GM12878 (cell line): Measurements from ENCODE around the gene TRIM38.

ENCODE experiments used
- BCL11A ChIP-seq: IDR thresholded peaks from 2 replicates; pipeline ENCODE4 v1.6.1; 2011; ENCODE audit warnings: low read depth, low read length
- EZH2 ChIP-seq: IDR thresholded peaks from 2 replicates; pipeline ENCODE4 v1.6.1; 2012; ENCODE audit warnings: low read depth, mild to moderate bottlenecking, control low read depth, inconsistent platforms, low read length, borderline replicate concordance; ENCODE audit not compliant: control insufficient read depth
- HCFC1 ChIP-seq: fragments of 150-350 bp; IDR thresholded peaks from 2 replicates; pipeline ENCODE4 v1.6.1; 2014; ENCODE audit warnings: low read length
- PAX5 ChIP-seq: IDR thresholded peaks from 2 replicates; pipeline ENCODE4 v1.6.1; 2011; ENCODE audit warnings: low read depth, low read length, borderline replicate concordance
- POLR2AphosphoS5 ChIP-seq: IDR thresholded peaks from 2 replicates; pipeline ENCODE4 v1.6.1; 2011; ENCODE audit warnings: mild to moderate bottlenecking, low read length, inconsistent platforms
- RAD21 ChIP-seq: IDR thresholded peaks from 2 replicates; pipeline ENCODE4 v1.6.1; 2011; ENCODE audit warnings: mild to moderate bottlenecking, low read depth, low read length, moderate library complexity; ENCODE audit not compliant: insufficient read depth
- SREBF1 ChIP-seq: IDR thresholded peaks from 2 replicates; pipeline ENCODE4 v1.6.1; 2012; ENCODE audit warnings: mild to moderate bottlenecking, low read length
- ZNF384 ChIP-seq: IDR thresholded peaks from 2 replicates; pipeline ENCODE4 v1.6.1; 2012; ENCODE audit warnings: low read depth, mild to moderate bottlenecking, low read length, improper control_type of control experiment, borderline replicate concordance
- TF ChIP-seq, protein P1 (sequence below): fragments of 450-650 bp; IDR thresholded peaks from 2 replicates; pipeline ENCODE4 v1.6.1; 2017; ENCODE audit warnings: mild to moderate bottlenecking
- TF ChIP-seq, protein P2 (sequence below), 3 experiments: IDR thresholded peaks in 2 of 3; conservative IDR thresholded peaks in 1 of 3; 2 replicates each; pipeline ENCODE4 v1.5.1; 2011; ENCODE audit warnings: low read depth in 3 of 3, low read length in 3 of 3, mild to moderate bottlenecking in 3 of 3, control low read depth in 2 of 3, moderate library complexity in 2 of 3, inconsistent platforms in 1 of 3, mixed read lengths in 1 of 3; ENCODE audit not compliant: control insufficient read depth in 2 of 3, insufficient read depth in 1 of 3; ENCODE audit errors: extremely low read depth in 1 of 3
- TF ChIP-seq, protein P3 (sequence below): fragments of 450-650 bp; formaldehyde crosslinking; IDR thresholded peaks from 2 replicates; pipeline ENCODE4 v1.4.0; 2020; ENCODE audit warnings: mild to moderate bottlenecking, moderate library complexity
- TF ChIP-seq, protein P4 (sequence below): IDR thresholded peaks from 2 replicates; pipeline ENCODE4 v1.6.1; 2012; ENCODE audit warnings: low read depth, low read length, improper control_type of control experiment

DNA sequence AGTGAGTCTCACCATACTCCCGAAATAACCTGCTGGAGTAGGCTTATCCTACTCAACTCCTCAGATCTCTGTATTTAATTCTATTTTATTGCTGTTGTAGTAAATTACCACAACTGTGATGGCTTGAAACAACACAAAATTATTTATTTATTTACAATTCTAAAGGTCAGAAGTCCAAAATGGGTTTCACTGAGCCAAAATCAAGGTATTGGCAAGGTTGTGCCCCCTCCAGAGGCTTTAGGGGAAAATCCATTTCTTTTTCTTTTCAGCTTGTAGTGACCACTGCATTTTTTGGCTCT is 31.2 kb upstream of the TRIM38 start:
- no peak for TF ChIP-seq PAX5
- TF ChIP-seq, protein P1, sequence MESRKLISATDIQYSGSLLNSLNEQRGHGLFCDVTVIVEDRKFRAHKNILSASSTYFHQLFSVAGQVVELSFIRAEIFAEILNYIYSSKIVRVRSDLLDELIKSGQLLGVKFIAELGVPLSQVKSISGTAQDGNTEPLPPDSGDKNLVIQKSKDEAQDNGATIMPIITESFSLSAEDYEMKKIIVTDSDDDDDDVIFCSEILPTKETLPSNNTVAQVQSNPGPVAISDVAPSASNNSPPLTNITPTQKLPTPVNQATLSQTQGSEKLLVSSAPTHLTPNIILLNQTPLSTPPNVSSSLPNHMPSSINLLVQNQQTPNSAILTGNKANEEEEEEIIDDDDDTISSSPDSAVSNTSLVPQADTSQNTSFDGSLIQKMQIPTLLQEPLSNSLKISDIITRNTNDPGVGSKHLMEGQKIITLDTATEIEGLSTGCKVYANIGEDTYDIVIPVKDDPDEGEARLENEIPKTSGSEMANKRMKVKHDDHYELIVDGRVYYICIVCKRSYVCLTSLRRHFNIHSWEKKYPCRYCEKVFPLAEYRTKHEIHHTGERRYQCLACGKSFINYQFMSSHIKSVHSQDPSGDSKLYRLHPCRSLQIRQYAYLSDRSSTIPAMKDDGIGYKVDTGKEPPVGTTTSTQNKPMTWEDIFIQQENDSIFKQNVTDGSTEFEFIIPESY = no peak
- TF ChIP-seq SREBF1 = no peak
- TF ChIP-seq, protein P2, sequence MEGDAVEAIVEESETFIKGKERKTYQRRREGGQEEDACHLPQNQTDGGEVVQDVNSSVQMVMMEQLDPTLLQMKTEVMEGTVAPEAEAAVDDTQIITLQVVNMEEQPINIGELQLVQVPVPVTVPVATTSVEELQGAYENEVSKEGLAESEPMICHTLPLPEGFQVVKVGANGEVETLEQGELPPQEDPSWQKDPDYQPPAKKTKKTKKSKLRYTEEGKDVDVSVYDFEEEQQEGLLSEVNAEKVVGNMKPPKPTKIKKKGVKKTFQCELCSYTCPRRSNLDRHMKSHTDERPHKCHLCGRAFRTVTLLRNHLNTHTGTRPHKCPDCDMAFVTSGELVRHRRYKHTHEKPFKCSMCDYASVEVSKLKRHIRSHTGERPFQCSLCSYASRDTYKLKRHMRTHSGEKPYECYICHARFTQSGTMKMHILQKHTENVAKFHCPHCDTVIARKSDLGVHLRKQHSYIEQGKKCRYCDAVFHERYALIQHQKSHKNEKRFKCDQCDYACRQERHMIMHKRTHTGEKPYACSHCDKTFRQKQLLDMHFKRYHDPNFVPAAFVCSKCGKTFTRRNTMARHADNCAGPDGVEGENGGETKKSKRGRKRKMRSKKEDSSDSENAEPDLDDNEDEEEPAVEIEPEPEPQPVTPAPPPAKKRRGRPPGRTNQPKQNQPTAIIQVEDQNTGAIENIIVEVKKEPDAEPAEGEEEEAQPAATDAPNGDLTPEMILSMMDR (IDR thresholded peaks at IDR 0.05 in 2 of 3, conservative IDR thresholded peaks at IDR 0.05 in 1 of 3; ENCODE audit: control insufficient read depth in 2 of 3, extremely low read depth in 1 of 3, insufficient read depth in 1 of 3, low read depth in 3 of 3, low read length in 3 of 3) = no peak
- no peak for TF ChIP-seq ZNF384
- TF ChIP-seq HCFC1 = no peak
- TF ChIP-seq BCL11A = no peak
- TF ChIP-seq RAD21 = no peak
- no peak for TF ChIP-seq EZH2
- TF ChIP-seq, protein P3, sequence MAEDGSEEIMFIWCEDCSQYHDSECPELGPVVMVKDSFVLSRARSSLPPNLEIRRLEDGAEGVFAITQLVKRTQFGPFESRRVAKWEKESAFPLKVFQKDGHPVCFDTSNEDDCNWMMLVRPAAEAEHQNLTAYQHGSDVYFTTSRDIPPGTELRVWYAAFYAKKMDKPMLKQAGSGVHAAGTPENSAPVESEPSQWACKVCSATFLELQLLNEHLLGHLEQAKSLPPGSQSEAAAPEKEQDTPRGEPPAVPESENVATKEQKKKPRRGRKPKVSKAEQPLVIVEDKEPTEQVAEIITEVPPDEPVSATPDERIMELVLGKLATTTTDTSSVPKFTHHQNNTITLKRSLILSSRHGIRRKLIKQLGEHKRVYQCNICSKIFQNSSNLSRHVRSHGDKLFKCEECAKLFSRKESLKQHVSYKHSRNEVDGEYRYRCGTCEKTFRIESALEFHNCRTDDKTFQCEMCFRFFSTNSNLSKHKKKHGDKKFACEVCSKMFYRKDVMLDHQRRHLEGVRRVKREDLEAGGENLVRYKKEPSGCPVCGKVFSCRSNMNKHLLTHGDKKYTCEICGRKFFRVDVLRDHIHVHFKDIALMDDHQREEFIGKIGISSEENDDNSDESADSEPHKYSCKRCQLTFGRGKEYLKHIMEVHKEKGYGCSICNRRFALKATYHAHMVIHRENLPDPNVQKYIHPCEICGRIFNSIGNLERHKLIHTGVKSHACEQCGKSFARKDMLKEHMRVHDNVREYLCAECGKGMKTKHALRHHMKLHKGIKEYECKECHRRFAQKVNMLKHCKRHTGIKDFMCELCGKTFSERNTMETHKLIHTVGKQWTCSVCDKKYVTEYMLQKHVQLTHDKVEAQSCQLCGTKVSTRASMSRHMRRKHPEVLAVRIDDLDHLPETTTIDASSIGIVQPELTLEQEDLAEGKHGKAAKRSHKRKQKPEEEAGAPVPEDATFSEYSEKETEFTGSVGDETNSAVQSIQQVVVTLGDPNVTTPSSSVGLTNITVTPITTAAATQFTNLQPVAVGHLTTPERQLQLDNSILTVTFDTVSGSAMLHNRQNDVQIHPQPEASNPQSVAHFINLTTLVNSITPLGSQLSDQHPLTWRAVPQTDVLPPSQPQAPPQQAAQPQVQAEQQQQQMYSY (CRISPR knock-in tag) = no peak
- TF ChIP-seq POLR2AphosphoS5 = no peak
- TF ChIP-seq, protein P4, sequence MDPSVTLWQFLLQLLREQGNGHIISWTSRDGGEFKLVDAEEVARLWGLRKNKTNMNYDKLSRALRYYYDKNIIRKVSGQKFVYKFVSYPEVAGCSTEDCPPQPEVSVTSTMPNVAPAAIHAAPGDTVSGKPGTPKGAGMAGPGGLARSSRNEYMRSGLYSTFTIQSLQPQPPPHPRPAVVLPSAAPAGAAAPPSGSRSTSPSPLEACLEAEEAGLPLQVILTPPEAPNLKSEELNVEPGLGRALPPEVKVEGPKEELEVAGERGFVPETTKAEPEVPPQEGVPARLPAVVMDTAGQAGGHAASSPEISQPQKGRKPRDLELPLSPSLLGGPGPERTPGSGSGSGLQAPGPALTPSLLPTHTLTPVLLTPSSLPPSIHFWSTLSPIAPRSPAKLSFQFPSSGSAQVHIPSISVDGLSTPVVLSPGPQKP = no peak
